IPS-18a (cell line): ENCODE results near the gene ATP6V0A1.
"Not testable (repeated sequence)": the region's sequence is repeated elsewhere in the genome, so short reads cannot be mapped to it uniquely, and the experiment has no call there.

ENCODE experiments used
- H3K27ac ChIP-seq: one replicate; pipeline ENCODE4 v1.5.1; 2013; ENCODE audit warnings: low read length
- H3K27me3 ChIP-seq: one replicate; pipeline ENCODE4 v1.6.1; 2013; ENCODE audit warnings: mild to moderate bottlenecking, low read length; ENCODE audit not compliant: control insufficient read depth, insufficient read depth
- H3K36me3 ChIP-seq: one replicate; pipeline ENCODE4 v1.6.1; 2013; ENCODE audit warnings: low read depth, low read length; ENCODE audit not compliant: control insufficient read depth
- H3K4me1 ChIP-seq: one replicate; pipeline ENCODE4 v1.6.1; 2013; ENCODE audit warnings: low read depth, low read length; ENCODE audit not compliant: control insufficient read depth
- H3K4me3 ChIP-seq: one replicate; pipeline ENCODE4 v1.5.1; 2013; ENCODE audit warnings: low read length
- H3K9ac ChIP-seq: one replicate; pipeline ENCODE4 v1.6.1; 2013; ENCODE audit warnings: mild to moderate bottlenecking, low read length, moderate library complexity
- H3K9me3 ChIP-seq: one replicate; pipeline ENCODE4 v1.6.1; 2013; ENCODE audit warnings: low read depth, low read length; ENCODE audit not compliant: control insufficient read depth

Gene ATP6V0A1

DNA sequence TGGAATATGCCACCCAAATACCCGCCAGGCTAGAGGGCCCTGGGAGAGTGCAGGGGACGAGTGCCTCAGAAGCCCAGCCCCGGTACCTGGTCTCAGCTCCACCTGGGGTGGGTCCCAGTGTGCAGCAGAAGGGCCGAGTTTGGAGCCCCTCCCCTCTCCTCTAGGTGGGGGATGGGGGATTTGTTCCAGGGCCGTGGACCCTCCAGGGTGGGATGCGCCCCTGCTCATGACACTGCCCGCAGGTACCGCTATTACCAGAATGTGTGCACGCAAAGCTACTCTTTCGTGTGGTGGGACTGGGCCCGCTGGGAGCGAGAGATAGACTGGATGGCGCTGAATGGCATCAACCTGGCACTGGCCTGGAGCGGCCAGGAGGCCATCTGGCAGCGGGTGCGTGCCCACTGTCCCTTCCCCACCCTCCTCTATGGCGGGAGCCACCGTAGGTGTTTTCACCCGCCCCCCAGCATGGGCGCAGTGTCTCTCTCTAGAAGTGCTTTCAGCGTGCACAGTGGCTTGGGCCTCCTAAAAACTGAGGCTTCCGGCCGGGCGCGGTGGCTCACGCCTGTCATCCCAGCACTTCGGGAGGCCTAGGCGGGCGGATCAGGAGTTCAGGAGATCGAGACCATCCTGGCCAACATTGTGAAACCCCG lies 78.6 kb downstream of the ATP6V0A1 start:
- no peaks in the 10 kb centered on the region for H3K9me3 ChIP-seq
- H3K9ac ChIP-seq, result peak overlapping the region; percentile 63
- peaks cover 16% of the 10 kb centered on the region for H3K4me1 ChIP-seq
- H3K36me3 ChIP-seq, result peaks cover 6% of the 10 kb centered on the region
- H3K27ac ChIP-seq, result no peak overlapping the region
- peak overlapping the region; percentile 85 for H3K4me3 ChIP-seq
- peaks cover 8% of the 10 kb centered on the region for H3K27me3 ChIP-seq

DNA sequence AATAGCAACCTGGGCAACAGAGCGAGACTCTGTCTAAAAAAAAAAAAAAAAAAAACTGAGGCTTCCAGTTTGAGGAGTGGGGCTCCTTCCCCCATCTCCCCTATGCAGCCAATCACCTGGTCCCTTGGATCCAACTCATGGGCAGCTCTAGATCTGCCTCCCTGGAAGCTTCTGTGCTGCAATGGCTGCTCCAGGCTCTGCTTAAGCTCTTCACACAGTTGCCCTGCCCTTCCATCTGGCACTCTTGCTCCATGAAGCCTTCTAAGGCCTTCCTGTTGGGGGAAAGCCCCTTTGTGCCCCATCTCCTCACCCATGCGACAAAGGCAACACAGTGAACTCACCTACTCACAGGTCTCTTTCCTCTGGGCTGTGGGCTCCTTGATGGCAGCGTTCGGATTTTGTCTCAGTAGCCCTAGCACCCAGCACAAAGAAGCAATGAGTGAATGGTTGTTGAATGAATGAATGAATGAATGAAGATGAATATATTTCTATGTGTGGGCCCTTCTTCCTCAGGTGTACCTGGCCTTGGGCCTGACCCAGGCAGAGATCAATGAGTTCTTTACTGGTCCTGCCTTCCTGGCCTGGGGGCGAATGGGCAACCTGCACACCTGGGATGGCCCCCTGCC lies 79.3 kb downstream of the ATP6V0A1 start:
- Histone ChIP-seq H3K27ac (no peak overlapping the region), H3K36me3 (peaks cover 6% of the 10 kb centered on the region), H3K4me1 (peaks cover 16% of the 10 kb centered on the region)

DNA sequence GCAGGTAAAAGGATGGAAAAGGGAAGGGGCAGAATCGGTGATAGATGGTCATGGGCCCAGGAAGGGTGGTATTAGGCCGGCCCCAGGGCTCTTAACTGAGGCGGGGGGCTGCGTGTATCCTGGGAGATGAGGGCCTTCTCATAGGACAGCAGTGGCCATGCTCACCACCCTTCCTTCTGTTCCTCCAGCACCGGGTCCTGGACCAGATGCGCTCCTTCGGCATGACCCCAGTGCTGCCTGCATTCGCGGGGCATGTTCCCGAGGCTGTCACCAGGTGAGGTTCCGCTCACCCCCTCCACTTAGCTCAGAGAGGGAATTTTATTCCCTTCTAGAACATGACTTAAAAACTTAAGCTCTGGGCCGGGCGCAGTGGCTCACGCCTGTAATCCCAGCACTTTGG lies 79.8 kb downstream of the ATP6V0A1 start:
- peaks cover 3% of the 10 kb centered on the region for H3K27me3 ChIP-seq
- H3K4me3 ChIP-seq, result no peak overlapping the region
- H3K9ac ChIP-seq, result no peak overlapping the region
- H3K9me3 ChIP-seq, result no peaks in the 10 kb centered on the region
- peaks cover 6% of the 10 kb centered on the region for H3K36me3 ChIP-seq
- peaks cover 16% of the 10 kb centered on the region for H3K4me1 ChIP-seq
- H3K27ac ChIP-seq, result no peak overlapping the region

More for the DNA sequence above, 79.3 kb downstream of the ATP6V0A1 start:
- Histone ChIP-seq H3K9ac (no peak overlapping the region), H3K9me3 (no peaks in the 10 kb centered on the region), H3K4me3 (no peak overlapping the region), H3K27me3 (peaks cover 8% of the 10 kb centered on the region)

DNA sequence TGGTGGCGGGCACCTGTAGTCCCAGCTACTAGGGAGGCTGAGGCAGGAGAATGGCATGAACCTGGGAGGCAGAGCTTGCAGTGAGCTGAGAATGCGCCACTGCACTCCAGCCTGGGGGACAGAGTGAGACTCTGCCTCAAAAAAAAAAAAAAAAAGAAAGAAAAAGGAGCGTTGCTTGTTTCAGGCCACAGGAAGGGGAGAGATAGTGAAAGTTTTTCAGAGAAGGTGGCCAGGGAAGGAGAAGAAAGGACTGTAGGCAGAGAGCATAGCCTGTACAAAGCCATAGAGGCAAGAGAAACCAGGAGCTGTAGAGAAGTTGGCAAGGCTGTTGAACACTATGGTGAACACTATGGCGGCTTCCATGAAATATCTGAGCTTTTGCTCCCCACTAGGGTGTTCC lies 81.9 kb downstream of the ATP6V0A1 start:
- not testable (repeated sequence) for H3K4me3 ChIP-seq, H3K9ac ChIP-seq, H3K27me3 ChIP-seq, H3K27ac ChIP-seq, H3K9me3 ChIP-seq, H3K36me3 ChIP-seq
- H3K4me1 ChIP-seq, result peaks cover 11% of the 10 kb centered on the region

DNA sequence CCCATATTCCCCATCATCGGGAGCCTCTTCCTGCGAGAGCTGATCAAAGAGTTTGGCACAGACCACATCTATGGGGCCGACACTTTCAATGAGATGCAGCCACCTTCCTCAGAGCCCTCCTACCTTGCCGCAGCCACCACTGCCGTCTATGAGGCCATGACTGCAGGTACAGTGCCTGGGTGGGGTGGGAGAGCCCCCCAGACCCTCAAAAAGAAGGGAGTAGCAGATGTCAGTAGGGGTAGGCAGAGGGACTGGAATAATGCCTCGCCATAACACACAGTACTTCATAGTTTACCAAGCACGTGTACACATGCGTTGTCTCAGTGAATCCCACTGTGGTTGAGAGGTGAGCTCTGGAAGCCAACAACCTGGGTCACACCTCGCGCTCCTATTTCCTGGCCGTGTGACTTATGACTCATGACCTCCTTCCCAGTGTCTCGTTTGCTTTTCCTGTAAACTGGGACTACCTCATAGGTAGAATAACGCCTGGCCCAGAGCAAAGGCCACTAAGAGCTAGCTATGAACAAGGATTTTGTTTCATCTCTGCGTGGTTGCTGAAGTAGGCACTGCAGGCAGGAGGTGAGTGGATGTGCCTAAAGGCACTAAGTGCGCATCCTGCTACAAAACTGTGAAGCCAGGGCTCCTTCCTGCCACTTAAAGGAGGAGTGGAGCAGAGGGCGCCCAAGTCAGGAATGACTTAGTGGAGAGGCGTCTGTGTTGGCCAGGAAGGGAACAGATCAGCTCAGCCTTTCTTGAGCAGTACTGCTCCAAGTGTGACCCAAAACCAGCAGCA lies 82.6 kb downstream of the ATP6V0A1 start:
- Histone ChIP-seq H3K27ac (no peak overlapping the region), H3K4me3 (no peak overlapping the region), H3K36me3 (peaks cover 6% of the 10 kb centered on the region), H3K27me3 (no peaks in the 10 kb centered on the region), H3K9ac (no peak overlapping the region), H3K9me3 (no peaks in the 10 kb centered on the region), H3K4me1 (peaks cover 8% of the 10 kb centered on the region)

DNA sequence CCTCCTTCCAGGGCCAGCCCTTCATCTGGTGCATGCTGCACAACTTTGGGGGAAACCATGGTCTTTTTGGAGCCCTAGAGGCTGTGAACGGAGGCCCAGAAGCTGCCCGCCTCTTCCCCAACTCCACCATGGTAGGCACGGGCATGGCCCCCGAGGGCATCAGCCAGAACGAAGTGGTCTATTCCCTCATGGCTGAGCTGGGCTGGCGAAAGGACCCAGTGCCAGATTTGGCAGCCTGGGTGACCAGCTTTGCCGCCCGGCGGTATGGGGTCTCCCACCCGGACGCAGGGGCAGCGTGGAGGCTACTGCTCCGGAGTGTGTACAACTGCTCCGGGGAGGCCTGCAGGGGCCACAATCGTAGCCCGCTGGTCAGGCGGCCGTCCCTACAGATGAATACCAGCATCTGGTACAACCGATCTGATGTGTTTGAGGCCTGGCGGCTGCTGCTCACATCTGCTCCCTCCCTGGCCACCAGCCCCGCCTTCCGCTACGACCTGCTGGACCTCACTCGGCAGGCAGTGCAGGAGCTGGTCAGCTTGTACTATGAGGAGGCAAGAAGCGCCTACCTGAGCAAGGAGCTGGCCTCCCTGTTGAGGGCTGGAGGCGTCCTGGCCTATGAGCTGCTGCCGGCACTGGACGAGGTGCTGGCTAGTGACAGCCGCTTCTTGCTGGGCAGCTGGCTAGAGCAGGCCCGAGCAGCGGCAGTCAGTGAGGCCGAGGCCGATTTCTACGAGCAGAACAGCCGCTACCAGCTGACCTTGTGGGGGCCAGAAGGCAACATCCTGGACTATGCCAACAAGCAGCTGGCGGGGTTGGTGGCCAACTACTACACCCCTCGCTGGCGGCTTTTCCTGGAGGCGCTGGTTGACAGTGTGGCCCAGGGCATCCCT lies 84.8 kb downstream of the ATP6V0A1 start:
- Histone ChIP-seq H3K4me1 (no peaks in the 10 kb centered on the region), H3K9me3 (no peaks in the 10 kb centered on the region), H3K4me3 (no peak overlapping the region), H3K27ac (no peak overlapping the region), H3K36me3 (peaks cover 6% of the 10 kb centered on the region), H3K27me3 (no peaks in the 10 kb centered on the region), H3K9ac (no peak overlapping the region)

DNA sequence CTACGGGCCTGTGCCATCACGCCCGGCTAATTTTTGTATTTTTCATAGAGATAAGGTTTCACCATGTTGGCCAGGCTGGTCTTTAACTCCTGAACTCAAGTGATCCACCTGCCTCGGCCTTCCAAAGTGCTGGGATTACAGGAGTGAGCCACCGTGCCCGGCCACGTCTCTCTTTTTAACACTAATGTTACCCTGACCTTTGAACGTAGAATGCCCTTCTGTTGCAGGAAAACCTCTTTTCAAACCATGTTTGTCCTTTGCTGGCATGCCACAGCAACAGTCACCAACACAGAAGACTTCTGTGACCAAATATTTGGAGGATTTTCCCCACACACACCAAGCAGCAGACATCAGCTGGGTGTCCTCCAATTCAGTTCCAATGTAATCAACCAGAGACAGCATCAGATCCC lies 86.2 kb downstream of the ATP6V0A1 start:
- H3K4me3 ChIP-seq, result no peak overlapping the region
- H3K27ac ChIP-seq, result no peak overlapping the region
- no peaks in the 10 kb centered on the region for H3K9me3 ChIP-seq
- H3K4me1 ChIP-seq, result no peaks in the 10 kb centered on the region
- no peak overlapping the region for H3K9ac ChIP-seq
- H3K27me3 ChIP-seq, result peaks cover 8% of the 10 kb centered on the region
- H3K36me3 ChIP-seq, result no peaks in the 10 kb centered on the region

DNA sequence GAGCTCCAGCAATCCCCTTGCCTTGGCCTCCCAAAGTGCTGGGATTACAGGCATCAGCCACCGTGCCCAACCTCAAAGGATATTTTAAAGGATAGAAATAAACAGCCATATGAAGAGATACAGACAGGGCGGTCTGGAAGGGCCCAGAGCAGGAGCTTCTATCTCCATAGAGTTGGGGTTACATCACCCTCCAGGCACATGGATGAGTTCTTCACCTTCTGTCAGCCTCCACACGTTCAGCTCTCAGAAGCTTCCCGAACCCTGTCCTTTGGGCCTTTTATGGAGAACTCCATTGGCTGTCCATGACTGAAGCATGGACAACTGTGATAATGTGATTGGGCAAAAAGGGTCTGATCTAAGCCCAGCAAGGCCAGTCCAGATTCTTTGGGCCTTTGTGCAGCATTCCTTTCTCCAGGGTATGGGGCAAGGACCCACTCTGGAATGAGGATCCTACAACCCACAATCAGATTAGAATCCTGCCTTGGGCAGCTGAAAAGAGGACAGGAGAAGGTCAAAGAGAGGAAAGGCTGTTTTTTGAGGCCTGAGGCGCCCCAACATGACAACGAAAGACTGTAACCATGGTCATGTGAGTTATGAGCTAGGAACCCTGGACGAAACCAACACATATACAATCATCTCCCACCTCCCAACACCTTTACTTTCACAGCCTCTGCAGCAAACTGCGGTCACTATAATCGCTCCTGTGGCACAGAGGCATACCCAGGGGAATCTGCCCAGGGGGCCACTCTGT lies 87.3 kb downstream of the ATP6V0A1 start:
- H3K9ac ChIP-seq, H3K9me3 ChIP-seq, H3K36me3 ChIP-seq, H3K4me1 ChIP-seq, H3K27ac ChIP-seq, H3K27me3 ChIP-seq, H3K4me3 ChIP-seq: not testable (repeated sequence)

DNA sequence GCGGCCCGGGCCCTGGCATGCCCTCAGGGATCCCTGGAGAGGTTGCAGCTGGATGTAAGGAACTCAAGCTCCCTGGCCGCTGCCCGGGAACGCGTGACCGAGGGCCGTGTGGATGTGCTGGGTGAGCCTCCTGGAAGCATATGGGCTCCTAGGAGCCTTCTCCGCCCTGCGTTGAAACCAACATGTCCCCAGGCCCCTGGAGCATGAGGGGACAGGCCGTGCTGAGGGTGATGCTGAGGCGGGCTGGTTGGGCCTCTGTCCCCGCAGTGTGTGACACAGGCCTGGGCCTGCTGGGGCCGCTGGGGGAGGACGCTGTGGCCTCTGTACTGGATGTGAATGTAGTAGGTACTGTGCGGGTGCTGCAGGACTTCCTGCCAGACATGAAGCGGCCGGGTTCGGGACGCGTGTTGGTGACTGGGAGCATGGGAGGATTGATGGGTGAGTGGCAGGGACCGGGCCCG lies 88.4 kb downstream of the ATP6V0A1 start:
- no peak overlapping the region for H3K4me3 ChIP-seq
- no peaks in the 10 kb centered on the region for H3K9me3 ChIP-seq
- no peak overlapping the region for H3K27ac ChIP-seq

DNA sequence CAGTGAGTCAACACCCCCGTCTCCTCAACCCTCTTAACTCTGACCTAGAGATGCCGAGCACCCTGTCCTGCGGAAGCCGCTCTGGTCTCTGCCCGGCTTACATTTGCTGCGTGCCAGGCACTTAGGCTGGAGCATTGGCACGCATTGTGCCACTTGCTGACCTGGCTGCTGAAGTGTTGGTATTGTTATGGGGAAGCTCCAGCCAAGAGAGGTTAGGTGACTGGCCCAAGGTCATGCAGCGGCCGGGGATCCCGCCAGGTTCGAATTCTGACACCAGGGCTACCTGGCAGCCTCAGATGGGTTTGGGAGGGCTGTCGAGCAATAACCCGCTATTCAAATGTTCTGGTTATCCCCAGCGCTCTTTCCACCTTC lies 89.0 kb downstream of the ATP6V0A1 start:
- Histone ChIP-seq H3K9ac (no peak overlapping the region), H3K4me3 (peak overlapping the region; percentile 57), H3K4me1 (no peaks in the 10 kb centered on the region), H3K36me3 (no peaks in the 10 kb centered on the region), H3K27ac (no peak overlapping the region), H3K9me3 (no peaks in the 10 kb centered on the region), H3K27me3 (peaks cover 8% of the 10 kb centered on the region)

More for the DNA sequence above, 88.4 kb downstream of the ATP6V0A1 start:
- H3K27me3 ChIP-seq, result peaks cover 8% of the 10 kb centered on the region
- H3K9ac ChIP-seq, result no peak overlapping the region
- no peaks in the 10 kb centered on the region for H3K4me1 ChIP-seq
- H3K36me3 ChIP-seq, result no peaks in the 10 kb centered on the region
